Heart left ventricle (tissue), 13 donors: Measurements from ENCODE around the gene ESRP2.

Experiments used
- CTCF ChIP-seq, 12 donors: fragments of 200-600 bp; sonication (generic) in 4 of 12; IDR thresholded peaks; one replicate each; pipeline versions ENCODE4 v1.5.0 to v1.8.0; 2018 to 2022; ENCODE audit warnings: antibody characterized with exemption in 12 of 12, mild to moderate bottlenecking in 5 of 12
- POLR2A ChIP-seq, 2 donors: fragments of 450-650 bp; IDR thresholded peaks; one replicate each; pipeline ENCODE4 v1.6.1; 2017; ENCODE audit warnings: antibody characterized with exemption in 2 of 2, mild to moderate bottlenecking in 2 of 2, moderate library complexity in 2 of 2
- donor health status: ischemic (EF 13 %, LVEDD 7.1; RV severe dilation, severe dysfunction).
- donor health status: DM: no; HTN: yes; CAD: no.
- donor health status: DM: no; HTN: no; CAD: no.
- donor health status: ischemic (EF 25% LVEDD 6.9; RV normal size, moderate dysfunction).
- donor health status: ischemic (EF 25% LVEDD 5.7; RV mildly dilated, moderate dysfunction).
- donor health status: ischemic (EF 35%, LVEDD 5.7; RV mildly dilated, moderate dysfunction).
- donor health status: nonischemic (EF 11% LVEDD 7.7; RV severe dilation, severe dysfunction).
- donor health status: DM: yes; HTN: yes; CAD: no.
- donor health status: PGD.
- donor health status: ischemic (EF 29% LVEDD 5.4; RV normal size, mild dysfunction).
- donor health status: nonischemic (EF 23%, LVEDD 6.1; RV moderate dilation, normal function).

- TF ChIP-seq CTCF (IDR thresholded peaks at IDR 0.05) (no peak), POLR2A (IDR thresholded peaks at IDR 0.05) (no peak)
Observed at GRCh38 chr16:68272507-68273209, 36.7 kb upstream of the ESRP2 start.
